Mucosa of rectum (tissue), 2 donors: ENCODE results near the gene STK16.
A peak's percentile ranks its signal among the peaks of the same experiment; 100 is the strongest.

Experiments
- H3K27ac ChIP-seq, 2 donors: one replicate each; pipeline ENCODE4 v1.7.0; 2013; ENCODE audit warnings: inconsistent platforms in 2 of 2, low read depth in 2 of 2, low read length in 2 of 2
- H3K27me3 ChIP-seq, 2 donors: one replicate each; pipeline ENCODE4 v1.7.0; 2013; ENCODE audit warnings: low read length in 2 of 2; ENCODE audit not compliant: control insufficient read depth in 2 of 2, insufficient read depth in 2 of 2
- H3K36me3 ChIP-seq, 2 donors: one replicate each; pipeline ENCODE4 v1.7.0; 2013; ENCODE audit warnings: low read length in 2 of 2; ENCODE audit not compliant: control insufficient read depth in 2 of 2, insufficient read depth in 2 of 2
- H3K4me1 ChIP-seq, 2 donors: one replicate each; pipeline ENCODE4 v1.7.0; 2013; ENCODE audit warnings: low read length in 2 of 2, mild to moderate bottlenecking in 1 of 2; ENCODE audit not compliant: control insufficient read depth in 2 of 2, insufficient read depth in 2 of 2
- H3K4me3 ChIP-seq, 2 donors: one replicate each; pipeline ENCODE4 v1.7.0; 2013; ENCODE audit warnings: low read length in 2 of 2
- H3K9ac ChIP-seq, 2 donors: one replicate each; pipeline ENCODE4 v1.7.0; 2013; ENCODE audit warnings: low read length in 2 of 2, low read depth in 1 of 2, mild to moderate bottlenecking in 1 of 2
- H3K9me3 ChIP-seq, 2 donors: one replicate each; pipeline ENCODE4 v1.7.0; 2013; ENCODE audit warnings: low read length in 2 of 2; ENCODE audit not compliant: control insufficient read depth in 2 of 2
- donor health status: healthy.
- donor health status: Normal muscosa, but diverticular disease.

The STK16 gene

DNA sequence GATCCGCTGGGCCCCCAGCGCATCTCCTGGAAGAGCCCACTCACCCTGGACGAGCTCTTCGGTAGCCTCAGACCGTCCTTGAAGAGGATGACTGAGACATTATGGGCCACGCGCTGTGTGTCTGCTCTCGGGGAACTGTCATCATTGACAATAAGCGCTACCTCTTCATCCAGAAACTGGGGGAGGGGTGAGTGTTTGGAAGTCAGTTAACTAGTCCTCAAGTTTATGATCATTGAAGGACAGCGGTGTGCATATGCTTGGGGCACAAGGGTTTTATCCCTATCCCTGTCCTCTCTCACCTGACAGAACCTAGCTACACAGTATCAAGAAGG is 586 bp downstream of the STK16 start:
- peaks cover 56 to 63% of the 10 kb centered on the region in 2 donors for H3K4me1 ChIP-seq

GRCh38 chr2:219246559-219246958 is 1.3 kb downstream of the STK16 start:
- no peaks in the 10 kb centered on the region for H3K27me3 ChIP-seq
- peak overlapping the region in 1 of 2 donors; percentile 98 for H3K27ac ChIP-seq
- H3K36me3 ChIP-seq: peaks cover 17 to 31% of the 10 kb centered on the region in 2 donors
- no peaks in the 10 kb centered on the region for H3K9me3 ChIP-seq
- H3K4me1 ChIP-seq: peaks cover 62 to 68% of the 10 kb centered on the region in 2 donors
- H3K4me3 ChIP-seq: peak overlapping the region in 1 of 2 donors; percentile 88
- H3K9ac ChIP-seq: peak overlapping the region in 1 of 2 donors; percentile 97

More for the DNA sequence above, 586 bp downstream of the STK16 start:
- no peaks in the 10 kb centered on the region for H3K27me3 ChIP-seq
- no peaks in the 10 kb centered on the region for H3K9me3 ChIP-seq
- peak overlapping the region; percentile 82 to 88 for H3K4me3 ChIP-seq
- peaks cover 14 to 27% of the 10 kb centered on the region in 2 donors for H3K36me3 ChIP-seq
- H3K27ac ChIP-seq: peak overlapping the region; percentile 90 to 94
- peak overlapping the region; percentile 90 to 97 for H3K9ac ChIP-seq

DNA sequence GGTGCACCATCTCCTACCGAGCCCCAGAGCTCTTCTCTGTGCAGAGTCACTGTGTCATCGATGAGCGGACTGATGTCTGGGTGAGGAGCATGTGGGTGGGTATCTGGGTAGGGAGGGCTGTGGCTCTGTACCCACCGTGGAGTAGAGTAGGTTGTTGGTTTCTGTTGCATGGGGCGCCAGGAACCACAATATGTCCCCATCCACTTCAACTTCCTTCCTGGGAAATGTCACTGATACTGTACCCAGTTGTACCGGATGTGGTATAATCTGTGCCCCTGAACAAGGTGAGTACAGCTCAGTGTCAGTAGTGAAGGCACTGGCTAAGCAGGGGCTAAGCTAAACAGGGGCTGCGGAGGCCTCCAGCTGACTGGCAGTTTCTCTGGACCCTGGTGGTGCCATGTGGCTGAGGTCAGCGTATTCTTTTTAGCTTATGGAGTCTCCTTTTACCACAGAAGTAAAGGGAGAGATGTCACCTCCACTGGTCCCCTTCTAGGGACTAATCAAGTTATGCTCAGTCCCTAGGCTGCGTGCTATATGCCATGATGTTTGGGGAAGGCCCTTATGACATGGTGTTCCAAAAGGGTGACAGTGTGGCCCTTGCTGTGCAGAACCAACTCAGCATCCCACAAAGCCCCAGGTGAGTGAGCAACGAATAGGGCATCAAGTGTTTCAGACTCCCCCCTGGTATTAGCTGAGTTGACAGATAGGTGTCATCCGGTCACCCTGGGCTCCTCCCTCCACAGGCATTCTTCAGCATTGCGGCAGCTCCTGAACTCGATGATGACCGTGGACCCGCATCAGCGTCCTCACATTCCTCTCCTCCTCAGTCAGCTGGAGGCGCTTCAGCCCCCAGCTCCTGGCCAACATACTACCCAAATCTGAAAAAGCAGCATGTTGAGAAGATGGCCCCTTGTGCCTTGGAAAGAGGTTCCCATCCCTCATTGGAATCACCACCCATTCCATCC is 2.7 kb downstream of the STK16 start:
- Histone ChIP-seq H3K4me3 (peak overlapping the region; percentile 14 to 64), H3K27ac (peak overlapping the region; percentile 98), H3K9ac (peak overlapping the region in 1 of 2 donors; percentile 28), H3K27me3 (no peaks in the 10 kb centered on the region), H3K9me3 (no peaks in the 10 kb centered on the region), H3K4me1 (peaks cover 76 to 78% of the 10 kb centered on the region in 2 donors), H3K36me3 (peaks cover 17 to 32% of the 10 kb centered on the region in 2 donors)

DNA sequence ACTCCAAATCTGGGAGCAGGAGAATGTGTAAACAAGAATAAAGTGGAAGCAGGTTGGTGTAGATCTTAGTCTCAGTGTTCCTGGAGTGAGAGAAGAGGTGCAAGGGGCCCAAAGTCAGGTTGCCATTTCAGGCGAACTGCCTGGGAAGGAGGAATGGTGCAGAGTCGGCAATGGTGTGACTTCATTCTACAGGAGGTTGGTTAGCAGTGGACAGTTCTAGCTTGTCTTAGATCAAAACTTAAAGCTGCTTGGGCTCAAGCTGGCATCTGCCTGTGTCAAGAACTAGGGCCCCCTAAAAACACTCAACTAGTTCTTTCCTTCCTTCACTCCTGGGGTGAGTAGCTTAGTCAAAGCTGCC is 3.5 kb downstream of the STK16 start:
- H3K27ac ChIP-seq: peak overlapping the region; percentile 98
- peaks cover 74 to 81% of the 10 kb centered on the region in 2 donors for H3K4me1 ChIP-seq
- H3K4me3 ChIP-seq: peak overlapping the region; percentile 52 to 64
- H3K36me3 ChIP-seq: peaks cover 17 to 32% of the 10 kb centered on the region in 2 donors
- H3K9ac ChIP-seq: peak overlapping the region; percentile 78 to 79
- H3K9me3 ChIP-seq: no peaks in the 10 kb centered on the region
- no peaks in the 10 kb centered on the region for H3K27me3 ChIP-seq

DNA sequence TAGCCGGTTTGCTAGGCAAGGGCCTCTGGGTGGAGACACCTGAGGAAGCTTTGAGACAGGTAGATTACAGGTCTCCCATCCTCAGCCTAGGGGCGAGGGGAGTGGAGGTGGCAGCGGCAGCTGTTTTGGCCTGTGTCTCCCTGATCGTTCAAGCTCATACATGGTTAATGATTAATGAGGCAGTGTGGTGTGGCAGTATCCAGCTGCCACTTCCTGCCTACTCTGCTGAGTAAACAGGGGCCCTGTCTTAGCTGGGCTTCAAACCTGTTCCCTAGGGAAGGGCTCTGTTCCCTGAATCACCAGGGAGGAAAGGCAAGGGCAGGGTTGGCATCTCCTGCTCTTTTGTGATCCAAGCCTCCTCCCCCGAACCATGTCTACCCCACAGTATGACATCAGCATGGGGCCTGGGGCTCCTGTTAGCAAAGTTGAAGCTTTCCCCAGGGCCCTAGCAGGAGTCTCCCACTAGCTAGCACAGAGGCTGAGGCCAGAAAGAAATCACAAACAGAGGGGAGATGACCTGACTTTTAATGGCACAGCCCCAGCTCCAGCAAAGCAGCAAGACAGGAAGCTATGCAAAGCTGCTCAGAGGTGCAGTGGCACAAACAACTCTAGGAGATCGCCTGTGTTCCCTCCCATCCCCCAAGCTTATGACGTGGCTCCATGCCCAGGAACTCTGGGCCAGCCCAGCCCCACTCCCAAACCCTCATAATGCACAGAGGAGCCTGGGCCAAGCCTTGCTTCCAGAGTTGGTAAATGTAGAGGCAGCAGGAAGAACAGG is 4.1 kb downstream of the STK16 start:
- Histone ChIP-seq H3K9ac (peak overlapping the region; percentile 78 to 79), H3K27me3 (no peaks in the 10 kb centered on the region), H3K9me3 (no peaks in the 10 kb centered on the region), H3K27ac (peak overlapping the region; percentile 98), H3K4me3 (peak overlapping the region; percentile 52 to 64), H3K4me1 (peaks cover 76 to 81% of the 10 kb centered on the region in 2 donors), H3K36me3 (peaks cover 17 to 32% of the 10 kb centered on the region in 2 donors)

GRCh38 chr2:219250049-219250781 is 4.9 kb downstream of the STK16 start:
- peak overlapping the region; percentile 77 to 78 for H3K9ac ChIP-seq
- peaks cover 75 to 77% of the 10 kb centered on the region in 2 donors for H3K4me1 ChIP-seq
- peaks cover 17 to 32% of the 10 kb centered on the region in 2 donors for H3K36me3 ChIP-seq
- peak overlapping the region; percentile 98 for H3K27ac ChIP-seq
- H3K27me3 ChIP-seq: no peaks in the 10 kb centered on the region
- no peaks in the 10 kb centered on the region for H3K9me3 ChIP-seq
- peak overlapping the region; percentile 19 to 64 for H3K4me3 ChIP-seq

- no peaks in the 10 kb centered on the region for H3K9me3 ChIP-seq
- H3K27me3 ChIP-seq: no peaks in the 10 kb centered on the region
- peaks cover 17 to 30% of the 10 kb centered on the region in 2 donors for H3K36me3 ChIP-seq
- peak overlapping the region in 1 of 2 donors; percentile 9 for H3K9ac ChIP-seq
- H3K4me1 ChIP-seq: peaks cover 62 to 66% of the 10 kb centered on the region in 2 donors
- peak overlapping the region in 1 of 2 donors; percentile 89 for H3K27ac ChIP-seq
- H3K4me3 ChIP-seq: peak overlapping the region in 1 of 2 donors; percentile 89
These were observed 6.4 kb downstream of the STK16 start for GRCh38 chr2:219251656-219252055.

- peaks cover 58 to 63% of the 10 kb centered on the region in 2 donors for H3K4me1 ChIP-seq
These were observed 6.8 kb downstream of the STK16 start for GRCh38 chr2:219252084-219252483.

GRCh38 chr2:219252570-219252899 is 7.3 kb downstream of the STK16 start:
- peak overlapping the region; percentile 65 to 89 for H3K27ac ChIP-seq

More at GRCh38 chr2:219252084-219252483, 6.8 kb downstream of the STK16 start:
- peak overlapping the region in 1 of 2 donors; percentile 89 for H3K27ac ChIP-seq
- no peaks in the 10 kb centered on the region for H3K27me3 ChIP-seq
- H3K9ac ChIP-seq: peak overlapping the region in 1 of 2 donors; percentile 86
- peak overlapping the region; percentile 68 to 89 for H3K4me3 ChIP-seq
- H3K36me3 ChIP-seq: peaks cover 17 to 26% of the 10 kb centered on the region in 2 donors
- no peaks in the 10 kb centered on the region for H3K9me3 ChIP-seq

More at GRCh38 chr2:219252570-219252899, 7.3 kb downstream of the STK16 start:
- H3K9ac ChIP-seq: peak overlapping the region; percentile 86 to 88
- no peaks in the 10 kb centered on the region for H3K27me3 ChIP-seq
- H3K9me3 ChIP-seq: no peaks in the 10 kb centered on the region
- H3K4me3 ChIP-seq: peak overlapping the region; percentile 68 to 89
- H3K4me1 ChIP-seq: peaks cover 54 to 59% of the 10 kb centered on the region in 2 donors
- peaks cover 17 to 22% of the 10 kb centered on the region in 2 donors for H3K36me3 ChIP-seq
